Measurements from ENCODE around the gene MTHFD2.

The MTHFD2 gene

DNA sequence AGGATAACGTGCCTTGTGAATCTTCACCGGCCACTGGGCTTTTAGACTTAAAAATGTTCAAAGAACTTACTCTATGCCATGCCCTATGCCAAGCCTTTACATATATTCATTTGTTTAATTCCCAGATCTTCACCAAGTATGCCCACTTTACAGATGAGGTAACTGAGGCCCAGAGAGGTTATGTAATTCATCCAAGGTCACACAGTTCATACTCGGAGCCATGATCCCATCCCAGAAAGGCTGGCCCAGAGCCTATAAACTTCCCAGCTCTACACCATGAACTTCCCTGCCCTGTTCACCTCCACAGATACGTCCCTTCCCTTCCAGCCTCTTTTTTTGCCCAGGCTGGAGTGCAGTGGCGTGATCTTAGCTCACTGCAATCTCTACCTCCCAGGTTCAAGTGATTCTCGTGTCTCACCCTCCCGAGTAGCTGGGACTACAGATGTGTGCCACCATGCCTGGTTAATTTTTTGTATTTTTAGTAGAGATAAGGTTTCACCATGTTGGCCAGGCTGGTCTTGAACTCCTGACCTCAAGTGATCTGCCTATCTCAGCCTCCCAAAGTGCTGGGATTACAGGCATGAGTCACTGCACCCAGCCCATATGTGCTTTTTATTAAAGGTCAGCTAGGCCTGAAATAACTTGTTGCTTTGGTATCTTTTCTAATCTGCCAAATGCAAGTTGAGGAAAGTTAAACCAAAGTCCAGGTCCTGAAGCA lies 44.1 kb downstream of the MTHFD2 start:
- H4K20me1 ChIP-seq, result no peaks in the 10 kb centered on the region
- peaks cover 8% of the 10 kb centered on the region; the same call in 1 of the 2 replicates for H3K4me1 ChIP-seq
- no peak overlapping the region for H3K4me3 ChIP-seq
- H3K4me2 ChIP-seq, result no peak overlapping the region
- H3K9ac ChIP-seq, result no peak overlapping the region
- TF ChIP-seq Cebpa-rat (IDR thresholded peaks at IDR 0.05), result no peak
- H3K36me3 ChIP-seq, result no peaks in the 10 kb centered on the region
- H3K27ac ChIP-seq, result no peak overlapping the region
- H3K9me3 ChIP-seq, result no peaks in the 10 kb centered on the region
- H3K27me3 ChIP-seq, result no peaks in the 10 kb centered on the region

DNA sequence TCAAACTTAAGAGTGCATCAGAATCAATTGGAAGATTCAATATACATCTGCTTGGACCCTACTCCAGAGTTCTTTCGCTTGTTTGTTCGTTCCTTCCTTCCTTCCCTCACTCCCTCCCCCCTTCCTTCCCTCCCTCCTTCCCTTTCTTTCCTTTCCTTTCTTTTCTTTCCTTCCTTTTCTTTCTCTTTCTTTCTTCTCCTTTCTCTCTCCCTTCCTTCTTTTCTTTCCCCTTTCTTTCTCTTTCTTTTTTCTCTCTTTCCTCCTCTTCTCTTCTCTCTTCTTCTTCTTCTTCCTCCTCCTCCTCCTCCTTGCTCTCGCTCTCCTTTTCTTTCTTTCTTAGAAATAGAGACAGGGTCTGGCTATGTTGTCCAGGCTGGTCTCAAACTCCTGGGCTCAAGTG lies 45.9 kb downstream of the MTHFD2 start:
- Histone ChIP-seq H3K36me3 (no peaks in the 10 kb centered on the region), H3K27me3 (no peaks in the 10 kb centered on the region), H4K20me1 (no peaks in the 10 kb centered on the region), H3K4me2 (no peak overlapping the region), H3K9ac (no peak overlapping the region), H3K4me3 (no peak overlapping the region), H3K4me1 (peaks cover 8% of the 10 kb centered on the region; the same call in 1 of the 2 replicates), H3K9me3 (no peaks in the 10 kb centered on the region), H3K27ac (no peak overlapping the region)
- TF ChIP-seq Cebpa-rat (IDR thresholded peaks at IDR 0.05), result no peak

DNA sequence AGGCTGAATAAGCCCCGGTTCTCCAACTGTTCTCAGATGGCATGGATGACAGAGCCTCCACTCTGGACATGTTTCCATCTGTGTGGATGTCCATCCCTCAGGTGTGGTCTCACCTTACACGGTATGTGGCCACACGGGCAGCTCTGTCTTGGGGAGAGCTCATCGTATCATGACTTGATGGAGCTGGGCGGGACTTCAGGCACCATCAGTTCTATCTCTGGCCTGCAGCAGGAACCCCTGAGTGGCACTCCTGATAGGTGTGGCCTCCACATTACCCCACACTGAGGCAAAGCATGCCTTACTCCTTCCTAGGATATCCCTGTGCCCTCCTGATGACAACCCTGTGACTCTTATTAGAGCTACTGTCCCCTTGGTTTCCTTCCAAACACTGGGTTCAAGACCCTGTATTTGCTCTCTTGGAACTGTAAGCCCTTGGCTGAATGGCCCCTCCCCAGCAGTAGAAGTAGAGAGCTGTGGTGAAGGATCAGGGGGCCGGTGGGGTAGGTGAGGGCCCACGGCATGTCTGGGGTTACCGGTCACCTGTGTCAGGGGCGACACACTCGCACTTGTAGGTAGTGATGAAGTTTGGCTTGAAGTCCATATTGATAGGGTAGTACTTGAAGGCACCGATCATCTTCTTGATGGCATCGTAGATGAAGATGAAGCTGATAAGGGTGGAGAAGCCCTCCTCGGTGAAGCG lies 48.2 kb downstream of the MTHFD2 start:
- no peaks in the 10 kb centered on the region for H3K9me3 ChIP-seq
- no peak overlapping the region; the same call in 1 of the 2 replicates for H3K4me2 ChIP-seq
- no peak overlapping the region for H3K27ac ChIP-seq
- no peaks in the 10 kb centered on the region for H4K20me1 ChIP-seq
- no peak overlapping the region for H3K4me3 ChIP-seq
- H3K27me3 ChIP-seq, result no peaks in the 10 kb centered on the region
- TF ChIP-seq Cebpa-rat (IDR thresholded peaks at IDR 0.05), result no peak
- H3K9ac ChIP-seq, result no peak overlapping the region
- peaks cover 15% of the 10 kb centered on the region for H3K4me1 ChIP-seq
- H3K36me3 ChIP-seq, result no peaks in the 10 kb centered on the region

DNA sequence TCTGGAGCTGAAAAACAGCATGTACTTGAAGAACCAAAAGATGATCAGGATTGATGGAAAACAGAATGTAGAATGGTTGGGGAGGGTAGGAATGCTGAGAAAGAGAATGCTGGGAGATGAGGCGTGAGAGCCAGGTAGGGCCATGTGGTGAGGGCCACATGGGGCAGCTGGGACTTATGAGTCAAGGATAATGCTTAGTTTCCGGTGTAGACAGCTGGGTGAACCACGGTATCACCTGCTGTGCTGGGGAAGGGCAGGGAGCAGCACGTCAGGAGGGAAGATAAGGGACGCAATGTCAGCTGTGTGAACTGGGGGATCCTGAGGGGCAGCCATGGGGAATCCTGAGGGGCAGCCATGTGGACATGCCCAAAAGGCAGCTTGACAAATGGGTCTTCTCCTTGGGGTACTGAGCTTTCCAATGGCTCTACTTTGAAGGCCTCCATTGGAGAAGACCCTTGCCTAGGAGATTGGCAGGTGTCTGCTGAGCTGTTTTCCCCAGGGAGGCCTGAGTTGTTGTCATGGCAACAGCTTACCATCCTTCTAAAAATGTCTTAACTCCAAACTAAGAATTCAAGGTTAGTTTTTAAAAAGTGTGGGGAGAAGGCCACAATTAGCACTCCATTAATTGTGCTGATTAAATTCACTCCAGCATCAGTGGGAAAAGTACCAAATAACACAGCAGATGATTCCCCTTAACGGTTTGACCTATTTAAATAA lies 51.1 kb downstream of the MTHFD2 start:
- no peak for TF ChIP-seq Cebpa-rat (IDR thresholded peaks at IDR 0.05)
- Histone ChIP-seq H3K27ac (no peak overlapping the region), H3K9ac (no peak overlapping the region), H3K4me3 (no peak overlapping the region), H3K36me3 (no peaks in the 10 kb centered on the region), H3K9me3 (no peaks in the 10 kb centered on the region), H4K20me1 (no peaks in the 10 kb centered on the region), H3K27me3 (no peaks in the 10 kb centered on the region), H3K4me1 (peaks cover 15% of the 10 kb centered on the region), H3K4me2 (peak overlapping the region; percentile 14; the same call in 1 of the 2 replicates)

DNA sequence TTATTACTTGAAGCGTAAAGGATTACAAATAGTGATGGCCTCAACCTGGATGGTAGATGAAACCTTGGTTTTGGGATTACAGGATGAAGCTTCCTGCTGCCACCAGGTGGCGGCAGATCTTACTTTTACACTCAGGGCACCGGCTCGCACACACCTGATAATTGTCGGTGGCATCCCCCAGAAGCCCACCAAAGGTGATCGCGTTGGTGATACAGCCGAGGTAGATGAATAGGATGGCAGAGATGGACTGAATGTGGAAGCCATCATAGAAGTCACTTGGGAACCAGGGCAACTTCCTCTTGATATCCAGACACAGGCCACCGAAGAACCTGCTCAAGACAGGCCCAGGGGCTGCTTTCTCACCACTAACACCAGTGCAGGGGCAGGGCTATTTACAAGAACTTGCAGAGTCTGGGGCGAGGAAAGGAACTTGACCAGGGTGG lies 51.8 kb downstream of the MTHFD2 start:
- Histone ChIP-seq H3K9ac (no peak overlapping the region), H3K9me3 (no peaks in the 10 kb centered on the region)

DNA sequence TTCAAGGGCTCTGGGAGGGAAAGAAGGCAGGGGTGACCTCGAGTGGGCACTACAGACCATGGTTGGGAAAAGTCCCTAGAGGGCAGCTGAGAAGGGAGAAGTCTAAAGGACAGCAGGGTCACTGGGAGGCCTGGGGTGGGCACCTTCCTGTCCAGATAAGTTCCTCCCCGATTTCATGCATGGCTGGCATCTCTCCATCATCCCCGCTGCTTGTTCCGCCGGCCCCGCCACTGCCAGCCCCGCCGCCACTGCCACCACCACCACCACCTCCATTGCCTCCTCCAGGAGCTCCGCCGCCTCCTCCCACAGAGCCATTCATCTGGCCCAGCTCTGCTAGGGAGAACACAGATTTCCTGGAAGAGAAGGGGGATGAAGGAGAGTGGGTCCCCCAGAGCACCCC lies 53.6 kb downstream of the MTHFD2 start:
- H3K27me3 ChIP-seq, result no peaks in the 10 kb centered on the region
- no peak overlapping the region for H3K27ac ChIP-seq
- H3K36me3 ChIP-seq, result no peaks in the 10 kb centered on the region
- H3K9me3 ChIP-seq, result no peaks in the 10 kb centered on the region
- peaks cover 7% of the 10 kb centered on the region for H3K4me1 ChIP-seq
- TF ChIP-seq Cebpa-rat (IDR thresholded peaks at IDR 0.05), result no peak
- H4K20me1 ChIP-seq, result no peaks in the 10 kb centered on the region
- no peak overlapping the region for H3K4me2 ChIP-seq
- H3K9ac ChIP-seq, result no peak overlapping the region
- no peak overlapping the region for H3K4me3 ChIP-seq

More for the DNA sequence above, 51.8 kb downstream of the MTHFD2 start:
- TF ChIP-seq Cebpa-rat (IDR thresholded peaks at IDR 0.05), result no peak
- Histone ChIP-seq H3K36me3 (no peaks in the 10 kb centered on the region), H4K20me1 (no peaks in the 10 kb centered on the region), H3K4me1 (peaks cover 15% of the 10 kb centered on the region), H3K27me3 (no peaks in the 10 kb centered on the region), H3K4me3 (no peak overlapping the region), H3K4me2 (no peak overlapping the region), H3K27ac (no peak overlapping the region)

DNA sequence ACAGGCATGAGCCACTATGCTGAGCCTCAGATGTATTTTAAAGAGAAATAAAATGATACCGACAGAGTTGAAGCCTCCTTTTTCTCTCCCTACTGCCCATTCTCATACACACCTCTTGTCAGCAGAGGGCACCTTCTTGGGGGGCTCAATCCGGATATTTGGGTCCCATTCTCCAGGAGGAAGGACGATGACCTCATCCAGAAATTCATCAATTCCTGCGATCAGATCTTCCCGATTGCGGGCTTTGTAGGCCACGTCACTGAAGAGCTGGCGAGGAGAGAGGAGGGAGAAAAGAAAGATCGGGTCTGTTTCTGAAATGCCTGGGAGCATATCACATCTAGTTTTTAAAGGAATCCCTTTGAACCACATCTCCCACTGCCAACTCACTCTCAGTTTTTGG lies 54.4 kb downstream of the MTHFD2 start:
- no peak overlapping the region for H3K9ac ChIP-seq
- no peaks in the 10 kb centered on the region for H3K27me3 ChIP-seq
- no peak overlapping the region for H3K4me2 ChIP-seq
- no peak overlapping the region for H3K4me3 ChIP-seq
- H3K9me3 ChIP-seq, result no peaks in the 10 kb centered on the region
- H3K36me3 ChIP-seq, result no peaks in the 10 kb centered on the region
- peaks cover 7% of the 10 kb centered on the region for H3K4me1 ChIP-seq
- H4K20me1 ChIP-seq, result no peaks in the 10 kb centered on the region
- TF ChIP-seq Cebpa-rat (IDR thresholded peaks at IDR 0.05), result no peak
- H3K27ac ChIP-seq, result no peak overlapping the region

DNA sequence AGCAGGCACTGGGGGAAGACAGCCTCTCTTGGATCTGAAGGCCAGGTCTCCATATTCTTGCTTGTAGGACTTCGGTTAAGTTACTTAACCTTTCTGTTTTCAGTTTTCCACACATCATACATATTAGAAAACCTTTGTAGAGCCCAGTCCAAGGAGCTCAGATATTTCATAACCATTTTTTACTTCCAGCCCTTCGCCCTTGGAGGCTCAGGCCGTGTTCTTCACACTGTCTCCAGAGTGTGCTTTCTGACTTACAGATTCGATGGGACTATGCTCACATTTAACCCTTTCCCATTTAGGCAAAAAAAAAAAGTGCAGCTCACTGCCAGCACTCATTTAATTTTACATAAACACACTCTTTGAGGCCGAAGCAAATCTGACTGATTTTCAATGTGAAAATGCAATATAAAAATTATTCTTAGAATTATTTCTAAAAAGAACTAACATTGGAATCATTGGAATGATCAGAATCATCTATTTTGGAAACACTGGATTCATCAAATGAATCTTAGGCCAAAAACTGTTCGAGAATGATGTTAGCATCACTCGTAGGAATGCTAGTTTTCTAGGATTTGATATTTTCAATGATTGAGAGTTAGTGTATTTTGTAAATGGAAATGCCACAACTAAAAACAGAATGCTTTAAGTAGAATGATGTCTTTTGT lies 55.0 kb downstream of the MTHFD2 start:
- no peaks in the 10 kb centered on the region for H3K9me3 ChIP-seq

DNA sequence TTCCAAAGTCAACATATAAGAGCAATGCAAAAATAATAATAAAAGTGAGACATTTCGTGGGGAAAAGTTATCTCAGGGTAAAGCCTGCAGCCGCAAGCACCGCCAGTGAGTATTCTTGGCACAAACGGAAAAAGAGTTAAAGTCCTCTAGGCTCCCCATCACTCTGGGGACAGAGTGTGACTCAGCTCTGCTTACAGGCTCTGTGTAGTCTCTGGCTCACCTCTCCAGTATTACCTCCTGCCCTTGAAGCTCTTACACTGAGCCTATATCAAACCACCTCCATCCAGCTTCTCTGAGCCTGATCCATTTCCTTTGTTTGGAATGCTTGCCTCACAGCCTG lies 55.5 kb downstream of the MTHFD2 start:
- H3K4me3 ChIP-seq, result no peak overlapping the region
- no peak overlapping the region for H3K4me2 ChIP-seq
- no peak overlapping the region for H3K9ac ChIP-seq
- no peaks in the 10 kb centered on the region for H3K9me3 ChIP-seq
- H4K20me1 ChIP-seq, result no peaks in the 10 kb centered on the region
- H3K4me1 ChIP-seq, result peaks cover 7% of the 10 kb centered on the region
- TF ChIP-seq Cebpa-rat (IDR thresholded peaks at IDR 0.05), result no peak
- H3K27ac ChIP-seq, result no peak overlapping the region
- H3K36me3 ChIP-seq, result no peaks in the 10 kb centered on the region
- H3K27me3 ChIP-seq, result no peaks in the 10 kb centered on the region

More for the DNA sequence above, 55.0 kb downstream of the MTHFD2 start:
- TF ChIP-seq Cebpa-rat (IDR thresholded peaks at IDR 0.05), result no peak
- Histone ChIP-seq H4K20me1 (no peaks in the 10 kb centered on the region), H3K4me1 (peaks cover 7% of the 10 kb centered on the region), H3K27me3 (no peaks in the 10 kb centered on the region), H3K4me3 (no peak overlapping the region), H3K27ac (no peak overlapping the region), H3K9ac (no peak overlapping the region), H3K36me3 (no peaks in the 10 kb centered on the region), H3K4me2 (no peak overlapping the region)

Measured in BLaER1 (cell line).